ENCODE results near the gene DEDD2. TPM values are rescaled to one million over a fixed set of nuclear protein-coding genes. Genes with fewer than 3 reads are reported as not detected.

DEDD2 gene
- total RNA-seq, 1 donor from 2014 or later, result 30.2 TPM

DNA sequence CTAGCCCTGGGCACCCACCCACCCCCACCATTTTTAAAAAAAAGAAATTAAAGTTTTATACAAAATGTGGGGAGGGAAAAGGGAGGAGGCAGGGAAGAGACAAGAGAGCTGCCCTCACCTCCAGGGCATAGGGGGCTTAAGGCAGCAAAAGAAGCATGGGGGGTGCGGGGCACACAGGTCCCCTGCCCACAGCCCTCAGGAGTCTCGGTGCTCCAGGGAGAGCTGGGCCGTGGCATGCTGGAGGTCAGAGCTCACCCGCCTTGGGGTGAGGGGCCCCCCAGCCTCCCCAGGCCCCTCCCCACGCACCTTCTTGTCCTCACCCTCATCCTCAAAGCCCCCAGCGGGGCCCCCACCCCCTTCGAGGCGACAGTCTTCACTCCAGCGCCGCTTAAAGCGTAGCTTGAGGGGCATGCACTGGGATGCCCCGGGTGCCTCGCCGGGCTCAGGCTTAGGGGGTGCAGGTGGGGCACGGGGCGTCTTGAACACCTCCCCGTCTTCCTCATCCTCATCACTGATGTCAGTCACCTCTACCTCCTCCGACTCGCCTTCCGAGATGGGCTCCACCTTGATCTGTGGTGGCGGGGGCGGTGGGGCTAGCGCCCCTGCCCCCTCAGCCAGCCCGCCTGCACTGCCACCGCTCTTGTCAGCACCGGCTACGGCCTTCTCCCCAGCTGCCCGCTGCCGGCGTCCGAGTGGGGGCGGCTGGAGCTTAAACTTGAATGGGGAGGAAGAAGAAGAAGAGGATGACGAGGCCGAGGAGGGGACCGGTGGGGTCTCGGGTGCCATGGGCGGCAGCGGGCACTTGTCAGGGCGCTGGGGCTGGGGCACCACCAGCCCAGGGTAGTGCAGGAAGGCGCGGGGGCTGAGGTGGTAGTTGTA is 31.0 kb upstream of the DEDD2 start:
- no peaks in the 10 kb centered on the region for H3K9me3 ChIP-seq
- DNase-seq (ENCODE audit: low spot score in 2 of 2), result no peak
- no peaks in the 10 kb centered on the region for H3K27me3 ChIP-seq
- TF ChIP-seq, protein P1, sequence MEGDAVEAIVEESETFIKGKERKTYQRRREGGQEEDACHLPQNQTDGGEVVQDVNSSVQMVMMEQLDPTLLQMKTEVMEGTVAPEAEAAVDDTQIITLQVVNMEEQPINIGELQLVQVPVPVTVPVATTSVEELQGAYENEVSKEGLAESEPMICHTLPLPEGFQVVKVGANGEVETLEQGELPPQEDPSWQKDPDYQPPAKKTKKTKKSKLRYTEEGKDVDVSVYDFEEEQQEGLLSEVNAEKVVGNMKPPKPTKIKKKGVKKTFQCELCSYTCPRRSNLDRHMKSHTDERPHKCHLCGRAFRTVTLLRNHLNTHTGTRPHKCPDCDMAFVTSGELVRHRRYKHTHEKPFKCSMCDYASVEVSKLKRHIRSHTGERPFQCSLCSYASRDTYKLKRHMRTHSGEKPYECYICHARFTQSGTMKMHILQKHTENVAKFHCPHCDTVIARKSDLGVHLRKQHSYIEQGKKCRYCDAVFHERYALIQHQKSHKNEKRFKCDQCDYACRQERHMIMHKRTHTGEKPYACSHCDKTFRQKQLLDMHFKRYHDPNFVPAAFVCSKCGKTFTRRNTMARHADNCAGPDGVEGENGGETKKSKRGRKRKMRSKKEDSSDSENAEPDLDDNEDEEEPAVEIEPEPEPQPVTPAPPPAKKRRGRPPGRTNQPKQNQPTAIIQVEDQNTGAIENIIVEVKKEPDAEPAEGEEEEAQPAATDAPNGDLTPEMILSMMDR (IDR thresholded peaks at IDR 0.05), result no peak
- H3K36me3 ChIP-seq, result peaks cover 6 to 18% of the 10 kb centered on the region in 2 donors
- H3K4me3 ChIP-seq, result no peak overlapping the region
- intact Hi-C loops (cut with DNase I), result no loop called here
- peak overlapping the region; percentile 97 to 99 for H3K27ac ChIP-seq
- peaks cover 30 to 60% of the 10 kb centered on the region in 2 donors for H3K4me1 ChIP-seq

DNA sequence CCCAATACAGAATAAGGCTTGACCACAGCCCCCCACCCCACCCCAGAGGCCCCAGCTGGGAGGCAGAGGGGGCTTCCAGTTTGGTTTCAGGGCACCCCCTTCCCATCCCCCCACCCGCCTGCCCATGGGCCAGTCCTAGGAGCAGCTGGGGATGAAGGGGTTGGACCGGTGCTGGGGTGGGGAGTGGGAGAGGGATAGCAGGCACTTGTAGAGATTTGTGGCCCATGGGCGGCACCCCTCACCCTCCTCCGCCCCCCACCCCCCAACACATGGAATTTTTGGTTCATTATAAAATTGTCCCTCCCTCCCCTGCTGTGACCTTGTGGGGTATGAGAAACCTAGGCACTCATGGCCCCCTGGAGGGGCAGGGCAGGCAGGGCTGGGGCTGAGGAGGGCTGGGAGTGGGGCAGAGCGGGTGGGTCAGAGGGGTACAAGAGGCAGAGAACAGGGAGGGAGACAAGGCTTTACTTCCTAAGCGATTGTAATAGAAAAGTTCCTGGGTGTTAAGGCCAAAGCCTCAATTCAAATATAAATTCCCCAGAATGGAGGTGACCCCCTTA is 30.2 kb upstream of the DEDD2 start:
- intact Hi-C loops (cut with DNase I), result no loop called here
- no peak for DNase-seq (ENCODE audit: low spot score in 2 of 2)
- Histone ChIP-seq H3K4me3 (no peak overlapping the region), H3K27me3 (no peaks in the 10 kb centered on the region), H3K9me3 (no peaks in the 10 kb centered on the region), H3K27ac (peak overlapping the region; percentile 97 to 99), H3K36me3 (peaks cover 6 to 18% of the 10 kb centered on the region in 2 donors), H3K4me1 (peaks cover 25 to 62% of the 10 kb centered on the region in 2 donors)
- TF ChIP-seq, protein P1 (IDR thresholded peaks at IDR 0.05), result no peak

DNA sequence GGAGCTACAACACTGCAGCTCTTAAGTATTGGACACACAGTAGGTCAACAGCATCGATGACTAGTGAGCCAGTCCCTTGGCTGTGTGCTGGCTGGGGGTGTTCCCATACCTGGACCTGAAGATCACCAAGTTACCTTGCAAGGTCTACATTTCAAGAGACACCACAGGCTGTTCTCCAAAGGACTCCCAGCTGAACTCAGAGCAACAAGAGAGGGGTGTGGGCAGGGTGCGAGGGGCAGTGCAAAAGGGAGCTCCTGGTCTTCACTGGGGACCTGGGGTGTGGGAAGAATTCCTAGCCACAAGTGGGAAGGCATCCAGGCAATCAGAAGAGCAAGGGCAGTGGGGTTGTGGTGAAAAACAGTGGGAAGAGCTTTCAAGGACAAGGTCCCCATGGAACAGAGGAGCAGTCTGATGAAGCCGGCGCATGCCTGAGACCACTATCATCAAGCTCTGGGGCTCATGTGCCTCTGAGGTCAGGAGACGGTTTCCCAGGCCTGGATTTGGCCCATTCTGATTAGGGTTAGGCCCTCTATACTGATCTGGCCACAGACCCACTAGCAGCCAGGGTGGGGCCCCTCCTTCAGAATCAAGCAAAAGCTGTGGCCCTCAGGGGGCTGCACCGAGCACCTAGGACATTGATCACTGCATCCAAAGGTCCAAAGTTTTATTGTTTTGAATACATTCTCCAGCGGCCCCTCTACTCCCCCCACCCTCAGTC is 29.6 kb upstream of the DEDD2 start:
- DNase-seq (ENCODE audit: low spot score in 2 of 2), result no peak
- Histone ChIP-seq H3K4me3 (no peak overlapping the region), H3K27ac (peak overlapping the region; percentile 97 to 99), H3K4me1 (peaks cover 25 to 57% of the 10 kb centered on the region in 2 donors), H3K36me3 (peaks cover 6 to 18% of the 10 kb centered on the region in 2 donors), H3K9me3 (no peaks in the 10 kb centered on the region), H3K27me3 (no peaks in the 10 kb centered on the region)
- intact Hi-C loops (cut with DNase I), result loop anchor here (1.0 kb wide), 2 partner anchors 32 to 49 kb away; no protein-coding TSS in a partner anchor
- TF ChIP-seq, protein P1 (IDR thresholded peaks at IDR 0.05), result no peak

DNA sequence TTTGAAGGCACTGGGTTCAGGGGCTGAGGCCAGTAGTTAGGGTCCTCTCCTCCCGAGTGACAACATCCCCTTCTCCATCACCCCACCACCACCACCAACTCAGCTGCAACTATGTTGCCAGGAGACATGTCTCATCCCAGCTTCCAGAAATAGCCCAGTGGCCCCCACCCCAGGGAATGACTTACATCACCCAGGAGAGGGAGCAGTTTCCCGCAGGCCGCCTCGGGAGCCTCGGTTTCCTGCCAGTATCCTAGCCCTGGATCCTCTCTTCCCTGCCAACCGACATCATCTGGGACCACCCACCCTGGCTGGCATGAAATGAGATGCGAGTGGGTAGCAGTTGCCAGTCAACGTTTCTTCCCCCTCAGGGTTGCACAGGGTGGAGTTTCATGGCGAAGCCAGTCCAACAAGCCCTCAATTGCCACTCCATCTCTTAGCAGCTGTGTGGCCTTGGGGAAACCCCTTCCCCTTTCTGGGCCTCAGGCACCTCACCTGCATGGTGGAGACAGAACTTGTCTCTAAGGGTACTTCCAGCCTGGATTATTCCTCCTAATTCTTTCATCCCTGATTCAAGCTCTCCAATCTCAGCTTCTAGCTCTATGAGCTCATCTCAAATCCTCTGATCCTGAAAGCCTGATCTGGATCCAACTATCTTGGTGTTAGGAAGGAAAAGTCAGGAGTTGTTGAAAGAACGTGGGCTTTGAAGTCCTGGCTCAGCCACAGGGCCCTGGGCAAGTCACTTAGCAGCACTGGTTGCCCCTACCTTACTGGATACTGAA is 28.9 kb upstream of the DEDD2 start:
- H3K27ac ChIP-seq, result peak overlapping the region; percentile 97 to 99
- no peak overlapping the region for H3K4me3 ChIP-seq
- H3K36me3 ChIP-seq, result peaks cover 6 to 18% of the 10 kb centered on the region in 2 donors
- no peaks in the 10 kb centered on the region for H3K9me3 ChIP-seq
- DNase-seq (ENCODE audit: low spot score in 2 of 2), result peak in 1 of 2 donors; percentile 94
- intact Hi-C loops (cut with DNase I), result loop anchor here (1.0 kb wide), 2 partner anchors 33 to 50 kb away; no protein-coding TSS in a partner anchor
- TF ChIP-seq, protein P1 (IDR thresholded peaks at IDR 0.05), result peak; percentile 63 to 86 (median 85)
- H3K27me3 ChIP-seq, result no peaks in the 10 kb centered on the region
- H3K4me1 ChIP-seq, result peaks cover 19 to 53% of the 10 kb centered on the region in 2 donors

DNA sequence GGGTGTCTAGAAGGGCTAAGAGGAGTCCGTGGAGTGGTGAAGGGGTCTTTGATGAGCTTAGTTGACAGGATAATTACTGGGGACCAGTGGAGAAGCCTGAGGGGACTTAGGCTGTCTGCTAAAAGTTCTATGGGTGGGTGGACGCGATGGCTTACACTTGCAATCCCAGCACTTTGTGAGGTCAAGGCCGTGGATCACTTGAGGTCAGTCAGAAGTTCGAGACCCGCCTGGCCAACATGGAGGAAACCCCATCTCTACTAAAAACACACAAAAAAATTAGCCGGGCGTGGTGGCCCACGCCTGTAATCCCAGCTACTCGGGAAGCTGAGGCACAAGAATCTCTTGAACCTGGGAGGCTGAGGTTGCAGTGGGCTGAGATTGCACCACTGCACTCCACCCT is 27.8 kb upstream of the DEDD2 start:
- TF ChIP-seq, protein P1 (IDR thresholded peaks at IDR 0.05), result no peak
- Histone ChIP-seq H3K27me3 (no peaks in the 10 kb centered on the region), H3K27ac (peak overlapping the region; percentile 84 to 97), H3K36me3 (peaks cover 6 to 18% of the 10 kb centered on the region in 2 donors), H3K9me3 (no peaks in the 10 kb centered on the region), H3K4me3 (peak overlapping the region; percentile 93 to 95), H3K4me1 (peaks cover 16 to 51% of the 10 kb centered on the region in 2 donors)
- intact Hi-C loops (cut with DNase I), result no loop called here
- DNase-seq (ENCODE audit: low spot score in 2 of 2), result no peak

Measured in ascending aorta (tissue), 2 donors.